Osteoblast (primary cell): ENCODE data around the gene SEMA6C. TPM values are rescaled to one million over a fixed set of nuclear protein-coding genes. Genes with fewer than 3 reads are reported as not detected.

Source experiments
- DNase-seq: peaks from one replicate; pipeline ENCODE4 v3.0.0; 2011; ENCODE audit warnings: low spot score, mixed read lengths; ENCODE audit not compliant: insufficient read length; ENCODE audit errors: missing footprints
- H2AFZ ChIP-seq: 2 replicates; pipeline ENCODE4 v1.6.0; 2011; ENCODE audit warnings: mild to moderate bottlenecking, low read length
- H3K27ac ChIP-seq: 2 replicates; pipeline ENCODE4 v1.5.1; 2011; ENCODE audit warnings: mild to moderate bottlenecking, low read depth, low read length, moderate library complexity
- H3K27me3 ChIP-seq: 2 replicates; pipeline ENCODE4 v1.6.0; 2012; ENCODE audit warnings: mild to moderate bottlenecking, control low read depth, inconsistent platforms, low read length, moderate library complexity; ENCODE audit not compliant: insufficient read depth
- H3K36me3 ChIP-seq: 2 replicates; pipeline ENCODE4 v1.5.1; 2011; ENCODE audit warnings: mild to moderate bottlenecking, low read length, control low read depth, moderate library complexity; ENCODE audit not compliant: insufficient read depth
- H3K4me1 ChIP-seq: 2 replicates; pipeline ENCODE4 v1.5.1; 2011; ENCODE audit warnings: mild to moderate bottlenecking, low read length, control low read depth, moderate library complexity; ENCODE audit not compliant: insufficient read depth
- H3K4me2 ChIP-seq: 2 replicates; pipeline ENCODE4 v1.6.0; 2011; ENCODE audit warnings: mild to moderate bottlenecking, low read length; ENCODE audit not compliant: insufficient read depth
- H3K4me3 ChIP-seq: fragments of 200-600 bp; sonication (generic); 3 replicates; pipeline ENCODE4 v1.5.1; 2012; ENCODE audit warnings: mild to moderate bottlenecking, low read length, inconsistent platforms; ENCODE audit not compliant: insufficient read depth
- H3K79me2 ChIP-seq: 2 replicates; pipeline ENCODE4 v1.6.0; 2012; ENCODE audit warnings: mild to moderate bottlenecking, low read length, control low read depth, inconsistent platforms; ENCODE audit not compliant: insufficient read depth
- H3K9me3 ChIP-seq: 2 replicates; pipeline ENCODE4 v1.5.1; 2011; ENCODE audit warnings: low read depth, low read length, control low read depth
- H4K20me1 ChIP-seq: 2 replicates; pipeline ENCODE4 v1.6.0; 2012; ENCODE audit warnings: mild to moderate bottlenecking, low read length, control low read depth; ENCODE audit not compliant: insufficient read depth
- total RNA-seq: library from RNA; depleted of rRNA; stranded (reverse); fragments of >200 nt; gene quantifications from 2 replicates; pipeline ENCODE4 v1.2.3, GENCODE V29; 2012
- TF ChIP-seq, protein P1 (sequence below): IDR thresholded peaks from 2 replicates; pipeline ENCODE4 v1.5.1; 2011; ENCODE audit warnings: mild to moderate bottlenecking, low read depth, low read length, moderate library complexity; ENCODE audit errors: extremely low read depth

Gene SEMA6C
- total RNA-seq, 1 donor = 2.2 TPM

DNA sequence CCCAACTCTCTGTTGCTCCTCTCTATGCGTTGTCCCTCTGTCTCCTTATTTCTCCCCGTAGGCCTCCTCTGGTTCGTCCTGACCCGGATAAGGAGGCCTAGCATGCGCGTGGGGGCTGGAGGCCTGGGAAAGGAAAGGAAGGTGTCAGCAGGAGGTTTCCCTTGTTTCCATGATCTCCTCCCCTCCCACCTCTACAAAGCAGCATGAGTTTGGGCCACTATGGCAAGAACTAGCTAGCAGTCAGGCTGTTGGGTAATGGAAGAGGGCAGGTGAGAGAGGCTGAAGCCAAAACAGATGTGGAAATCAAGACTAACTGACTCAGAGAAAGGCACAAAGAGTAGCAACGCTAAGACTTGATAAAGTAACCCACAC is 687 bp upstream of the SEMA6C start:
- no peak for DNase-seq

DNA sequence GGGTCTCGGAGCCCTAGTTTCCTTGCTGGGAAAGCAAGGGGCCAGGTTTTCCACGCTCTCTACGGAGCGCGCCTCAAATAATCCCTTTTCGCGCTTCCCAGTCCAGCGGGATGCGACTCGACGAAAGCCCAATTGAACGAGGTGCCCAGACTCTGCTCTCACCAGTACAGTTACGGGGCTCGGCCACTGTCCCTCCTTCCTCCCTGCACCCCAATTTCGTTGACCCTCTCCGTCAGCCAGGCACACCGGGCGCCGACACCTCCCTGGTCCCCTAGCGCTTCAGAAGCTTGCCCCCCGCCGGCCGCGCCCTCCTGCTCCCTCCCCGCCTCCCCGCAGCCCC is 389 bp downstream of the SEMA6C start:
- H3K27me3 ChIP-seq = peaks cover 11% of the 10 kb centered on the region
- H3K9me3 ChIP-seq = no peaks in the 10 kb centered on the region
- peak overlapping the region; percentile 85 for H3K4me2 ChIP-seq
- H4K20me1 ChIP-seq = peaks cover 2% of the 10 kb centered on the region
- no peaks in the 10 kb centered on the region for H3K79me2 ChIP-seq
- H3K27ac ChIP-seq = no peak overlapping the region
- DNase-seq = peak; percentile 80
- H3K4me1 ChIP-seq = peaks cover 16% of the 10 kb centered on the region
- TF ChIP-seq, protein P1, sequence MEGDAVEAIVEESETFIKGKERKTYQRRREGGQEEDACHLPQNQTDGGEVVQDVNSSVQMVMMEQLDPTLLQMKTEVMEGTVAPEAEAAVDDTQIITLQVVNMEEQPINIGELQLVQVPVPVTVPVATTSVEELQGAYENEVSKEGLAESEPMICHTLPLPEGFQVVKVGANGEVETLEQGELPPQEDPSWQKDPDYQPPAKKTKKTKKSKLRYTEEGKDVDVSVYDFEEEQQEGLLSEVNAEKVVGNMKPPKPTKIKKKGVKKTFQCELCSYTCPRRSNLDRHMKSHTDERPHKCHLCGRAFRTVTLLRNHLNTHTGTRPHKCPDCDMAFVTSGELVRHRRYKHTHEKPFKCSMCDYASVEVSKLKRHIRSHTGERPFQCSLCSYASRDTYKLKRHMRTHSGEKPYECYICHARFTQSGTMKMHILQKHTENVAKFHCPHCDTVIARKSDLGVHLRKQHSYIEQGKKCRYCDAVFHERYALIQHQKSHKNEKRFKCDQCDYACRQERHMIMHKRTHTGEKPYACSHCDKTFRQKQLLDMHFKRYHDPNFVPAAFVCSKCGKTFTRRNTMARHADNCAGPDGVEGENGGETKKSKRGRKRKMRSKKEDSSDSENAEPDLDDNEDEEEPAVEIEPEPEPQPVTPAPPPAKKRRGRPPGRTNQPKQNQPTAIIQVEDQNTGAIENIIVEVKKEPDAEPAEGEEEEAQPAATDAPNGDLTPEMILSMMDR = no peak
- peak overlapping the region; percentile 78 for H2AFZ ChIP-seq
- no peaks in the 10 kb centered on the region for H3K36me3 ChIP-seq
- H3K4me3 ChIP-seq = peak overlapping the region; percentile 83

More for the DNA sequence above, 687 bp upstream of the SEMA6C start:
- Histone ChIP-seq H3K79me2 (no peaks in the 10 kb centered on the region), H3K27me3 (peaks cover 11% of the 10 kb centered on the region), H3K27ac (peak overlapping the region; percentile 58), H2AFZ (peak overlapping the region; percentile 93), H3K36me3 (no peaks in the 10 kb centered on the region), H3K4me2 (peak overlapping the region; percentile 85), H3K4me3 (peak overlapping the region; percentile 83), H4K20me1 (peaks cover 2% of the 10 kb centered on the region), H3K4me1 (peaks cover 16% of the 10 kb centered on the region), H3K9me3 (no peaks in the 10 kb centered on the region)
- TF ChIP-seq, protein P1 = no peak

- peak overlapping the region; percentile 78 for H2AFZ ChIP-seq
- H3K27ac ChIP-seq = no peak overlapping the region
- peak overlapping the region; percentile 83 for H3K4me3 ChIP-seq
- no peaks in the 10 kb centered on the region for H3K36me3 ChIP-seq
- DNase-seq = no peak
- peak overlapping the region; percentile 85 for H3K4me2 ChIP-seq
- peaks cover 16% of the 10 kb centered on the region for H3K4me1 ChIP-seq
- no peaks in the 10 kb centered on the region for H3K9me3 ChIP-seq
- TF ChIP-seq, protein P1 = no peak
- H3K79me2 ChIP-seq = no peaks in the 10 kb centered on the region
- peaks cover 11% of the 10 kb centered on the region for H3K27me3 ChIP-seq
- peaks cover 2% of the 10 kb centered on the region for H4K20me1 ChIP-seq
These were observed 943 bp downstream of the SEMA6C start for GRCh38 chr1:151145304-151146071.

- H3K4me2 ChIP-seq = no peak overlapping the region
- H4K20me1 ChIP-seq = peaks cover 2% of the 10 kb centered on the region
- no peaks in the 10 kb centered on the region for H3K9me3 ChIP-seq
- H3K36me3 ChIP-seq = no peaks in the 10 kb centered on the region
- peaks cover 16% of the 10 kb centered on the region for H3K4me1 ChIP-seq
- no peak overlapping the region for H3K27ac ChIP-seq
- H3K79me2 ChIP-seq = no peaks in the 10 kb centered on the region
- DNase-seq = peak; percentile 65
- no peak overlapping the region for H2AFZ ChIP-seq
- TF ChIP-seq, protein P1 = no peak
- peaks cover 11% of the 10 kb centered on the region for H3K27me3 ChIP-seq
- H3K4me3 ChIP-seq = no peak overlapping the region
These were observed 1.7 kb downstream of the SEMA6C start for GRCh38 chr1:151144474-151145303.
